ENCODE data around the gene SOCS1.

DNA sequence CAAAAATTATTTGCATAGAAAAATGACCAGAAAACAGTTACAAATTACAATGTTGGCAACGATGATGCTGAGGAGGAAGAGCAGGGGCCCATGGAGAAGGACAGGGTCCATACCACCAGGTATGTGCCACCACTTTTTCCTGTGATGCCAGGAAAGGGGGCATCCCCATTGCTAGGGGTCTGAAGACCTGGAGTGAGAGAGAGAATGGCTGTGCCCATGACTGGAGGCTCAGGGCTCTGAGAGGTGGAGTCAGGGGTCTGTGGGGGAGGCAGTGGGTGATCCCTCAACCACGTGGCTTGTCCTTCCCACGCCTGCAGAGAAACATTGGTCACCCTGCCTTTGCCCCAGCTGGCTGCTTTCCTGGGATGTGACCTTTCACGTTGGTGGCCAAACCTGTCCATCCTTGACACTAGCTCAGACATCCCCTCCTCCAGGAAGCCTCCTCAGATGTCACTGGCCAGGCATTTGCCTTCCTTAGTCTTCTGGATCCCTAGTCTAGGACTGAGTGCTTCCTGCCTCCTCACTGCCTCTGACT lies 51.4 kb downstream of the SOCS1 start:
- TF ChIP-seq, protein P1, sequence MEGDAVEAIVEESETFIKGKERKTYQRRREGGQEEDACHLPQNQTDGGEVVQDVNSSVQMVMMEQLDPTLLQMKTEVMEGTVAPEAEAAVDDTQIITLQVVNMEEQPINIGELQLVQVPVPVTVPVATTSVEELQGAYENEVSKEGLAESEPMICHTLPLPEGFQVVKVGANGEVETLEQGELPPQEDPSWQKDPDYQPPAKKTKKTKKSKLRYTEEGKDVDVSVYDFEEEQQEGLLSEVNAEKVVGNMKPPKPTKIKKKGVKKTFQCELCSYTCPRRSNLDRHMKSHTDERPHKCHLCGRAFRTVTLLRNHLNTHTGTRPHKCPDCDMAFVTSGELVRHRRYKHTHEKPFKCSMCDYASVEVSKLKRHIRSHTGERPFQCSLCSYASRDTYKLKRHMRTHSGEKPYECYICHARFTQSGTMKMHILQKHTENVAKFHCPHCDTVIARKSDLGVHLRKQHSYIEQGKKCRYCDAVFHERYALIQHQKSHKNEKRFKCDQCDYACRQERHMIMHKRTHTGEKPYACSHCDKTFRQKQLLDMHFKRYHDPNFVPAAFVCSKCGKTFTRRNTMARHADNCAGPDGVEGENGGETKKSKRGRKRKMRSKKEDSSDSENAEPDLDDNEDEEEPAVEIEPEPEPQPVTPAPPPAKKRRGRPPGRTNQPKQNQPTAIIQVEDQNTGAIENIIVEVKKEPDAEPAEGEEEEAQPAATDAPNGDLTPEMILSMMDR (IDR thresholded peaks at IDR 0.05; ENCODE audit: poor library complexity), result no peak
- TF ChIP-seq EZH2 (IDR thresholded peaks at IDR 0.05; ENCODE audit: borderline replicate concordance), result no peak
